CD4-positive, alpha-beta memory T cell (primary cell): ENCODE results near the gene PKN2. TPM values are rescaled to one million over a fixed set of nuclear protein-coding genes. Genes with fewer than 3 reads are reported as not detected.

ENCODE experiments used
- CTCF ChIA-PET: fragments of 350-600 bp; sonication (Branson Sonifier 250); formaldehyde crosslinking; loops from one replicate; lab custom pipeline; 2021; ENCODE audit warnings: inconsistent platforms; ENCODE audit not compliant: partially characterized antibody; lab: Charles Lee
- POLR2A ChIA-PET: fragments of 350-600 bp; sonication (Branson Sonifier 250); formaldehyde crosslinking; loops from one replicate; lab custom pipeline; 2021; ENCODE audit not compliant: partially characterized antibody; lab: Charles Lee
- DNase-seq, 5 donors: peaks; one replicate each; pipeline versions ENCODE4 v3.0.0 to v3.0.0-alpha.2; 2020 to 2022; ENCODE audit warnings: mixed read lengths in 1 of 5
- H3K27ac ChIP-seq: one replicate; pipeline ENCODE4 v1.7.0; 2013; ENCODE audit warnings: low read depth, low read length
- H3K27me3 ChIP-seq: 2 replicates; pipeline ENCODE4 v1.7.0; 2013; ENCODE audit warnings: mild to moderate bottlenecking, low read length, moderate library complexity; ENCODE audit not compliant: insufficient read depth
- H3K36me3 ChIP-seq: 2 replicates; pipeline ENCODE4 v1.7.0; 2013; ENCODE audit warnings: mild to moderate bottlenecking, low read length, moderate library complexity; ENCODE audit not compliant: insufficient read depth
- H3K4me1 ChIP-seq: 2 replicates; pipeline ENCODE4 v1.7.0; 2013; ENCODE audit warnings: mild to moderate bottlenecking, low read length, moderate library complexity; ENCODE audit not compliant: insufficient read depth
- H3K4me3 ChIP-seq, 2 donors: one replicate each; pipeline ENCODE4 v1.7.0; 2013; ENCODE audit warnings: low read length in 2 of 2, mild to moderate bottlenecking in 1 of 2
- H3K9me3 ChIP-seq, 2 donors: one replicate each; pipeline ENCODE4 v1.7.0; 2013; ENCODE audit warnings: low read length in 2 of 2, control low read depth in 1 of 2; ENCODE audit not compliant: control insufficient read depth in 1 of 2
- H3K27ac Mint-ChIP-seq, 7 donors: one replicate each; pipeline ENCODE4 v1.8.0; 2020 to 2021; ENCODE audit warnings: mixed read lengths in 7 of 7, mild to moderate bottlenecking in 6 of 7, inconsistent platforms in 3 of 7, moderate library complexity in 3 of 7
- H3K27me3 Mint-ChIP-seq, 2 donors: one replicate each; pipeline ENCODE4 v1.8.0; 2020 to 2021; ENCODE audit warnings: mixed read lengths in 2 of 2
- H3K36me3 Mint-ChIP-seq, 2 donors: one replicate each; pipeline ENCODE4 v1.8.0; 2020 to 2021; ENCODE audit warnings: mixed read lengths in 2 of 2, inconsistent platforms in 1 of 2, mild to moderate bottlenecking in 1 of 2
- H3K4me1 Mint-ChIP-seq, 4 donors: one replicate each; pipeline ENCODE4 v1.8.0; 2020 to 2021; ENCODE audit warnings: mixed read lengths in 4 of 4, mild to moderate bottlenecking in 1 of 4
- H3K4me3 Mint-ChIP-seq, 8 donors: one replicate each; pipeline ENCODE4 v1.8.0; 2020 to 2021; ENCODE audit warnings: mixed read lengths in 8 of 8, mild to moderate bottlenecking in 7 of 8, moderate library complexity in 6 of 8, inconsistent platforms in 3 of 8
- H3K9me3 Mint-ChIP-seq, 8 donors: one replicate each; pipeline ENCODE4 v1.8.0; 2020 to 2021; ENCODE audit warnings: mixed read lengths in 8 of 8, mild to moderate bottlenecking in 5 of 8, inconsistent platforms in 3 of 8, moderate library complexity in 1 of 8
- intact Hi-C: fragments of 100-400 bp; cut with micrococcal nuclease; formaldehyde crosslinking; loops from one replicate; pipeline ENCODE4 v1.15.1; 2023
- polyA plus RNA-seq, 2 donors: library from polyadenylated mRNA; unstranded; fragments of 300-500 nt; fragmentation: Illumina TruSeq; gene quantifications; one replicate each; pipeline ENCODE4 v1.2.3, GENCODE V29; 2021
- total RNA-seq, 2 experiments: library from RNA; stranded (reverse); gene quantifications; one replicate each; pipeline ENCODE4 v1.2.3, GENCODE V29; 2021

PKN2 gene
- total and polyA plus RNA-seq, 4 experiments from 2014 or later: 6.0 to 42.0 (median 23.3) TPM

GRCh38 chr1:88736633-88737248, 52.7 kb downstream of the PKN2 start:
- Mint-ChIP-seq H3K4me3 (no peak overlapping the region), H3K9me3 (peaks cover 0 to 33% (median 20%) of the 10 kb centered on the region in 8 donors), H3K36me3 (peaks cover 38 to 55% of the 10 kb centered on the region in 2 donors), H3K27ac (peak overlapping the region in 1 of 7 donors; percentile 4), H3K27me3 (no peaks in the 10 kb centered on the region), H3K4me1 (peaks cover 21 to 31% (median 25%) of the 10 kb centered on the region in 4 donors)
- Histone ChIP-seq H3K36me3 (no peaks in the 10 kb centered on the region), H3K4me1 (no peaks in the 10 kb centered on the region), H3K4me3 (no peak overlapping the region), H3K27me3 (no peaks in the 10 kb centered on the region), H3K27ac (no peak overlapping the region), H3K9me3 (peaks cover 5 to 8% of the 10 kb centered on the region in 2 donors)
- DNase-seq: no peak
- intact Hi-C loops: no loop called here
- ChIA-PET POLR2A (interaction anchor here (1.4 to 1.5 kb wide), 2 partner anchors 17 to 52 kb away, joined by 3 to 4 read pairs; partner anchors contain the start of gene PKN2), CTCF (interaction anchor here (1.2 kb wide), 1 partner anchor 65 kb away, joined by 4 read pairs; no protein-coding TSS in a partner anchor)

GRCh38 chr1:88737338-88737927, 53.4 kb downstream of the PKN2 start:
- Mint-ChIP-seq H3K4me3 (peak overlapping the region in 2 of 8 donors; percentile 1 to 18), H3K36me3 (peaks cover 40 to 53% of the 10 kb centered on the region in 2 donors), H3K9me3 (peaks cover 0 to 33% (median 20%) of the 10 kb centered on the region in 8 donors), H3K4me1 (peaks cover 21 to 31% (median 25%) of the 10 kb centered on the region in 4 donors), H3K27ac (peak overlapping the region in 2 of 7 donors; percentile 7 to 51), H3K27me3 (no peaks in the 10 kb centered on the region)
- Histone ChIP-seq H3K4me3 (no peak overlapping the region), H3K4me1 (no peaks in the 10 kb centered on the region), H3K36me3 (no peaks in the 10 kb centered on the region), H3K27me3 (no peaks in the 10 kb centered on the region), H3K27ac (no peak overlapping the region), H3K9me3 (peaks cover 5 to 8% of the 10 kb centered on the region in 2 donors)
- intact Hi-C loops: no loop called here
- no peak for DNase-seq
- POLR2A ChIA-PET: interaction anchor here (1.5 kb wide), 1 partner anchor 16 kb away, joined by 3 read pairs; no protein-coding TSS in a partner anchor
- CTCF ChIA-PET: no interaction called here

GRCh38 chr1:88740784-88741183, 56.7 kb downstream of the PKN2 start:
- Histone ChIP-seq H3K4me3 (no peak overlapping the region), H3K4me1 (no peaks in the 10 kb centered on the region), H3K27me3 (no peaks in the 10 kb centered on the region), H3K27ac (no peak overlapping the region), H3K9me3 (peaks cover 0 to under 1% of the 10 kb centered on the region in 2 donors), H3K36me3 (no peaks in the 10 kb centered on the region)
- no peaks in the 10 kb centered on the region for H3K27me3 Mint-ChIP-seq
- ChIA-PET CTCF (no interaction called here), POLR2A (no interaction called here)
- H3K27ac Mint-ChIP-seq: peak overlapping the region in 1 of 7 donors; percentile 55
- intact Hi-C loops: no loop called here
- no peak overlapping the region for H3K4me3 Mint-ChIP-seq
- DNase-seq: no peak
- peaks cover 36 to 50% of the 10 kb centered on the region in 2 donors for H3K36me3 Mint-ChIP-seq
- H3K4me1 Mint-ChIP-seq: peaks cover 11 to 25% (median 14%) of the 10 kb centered on the region in 4 donors
- peaks cover 0 to 9% (median 4%) of the 10 kb centered on the region in 8 donors for H3K9me3 Mint-ChIP-seq

GRCh38 chr1:88741413-88741812, 57.3 kb downstream of the PKN2 start:
- ChIA-PET POLR2A (no interaction called here), CTCF (no interaction called here)
- peaks cover 33 to 52% of the 10 kb centered on the region in 2 donors for H3K36me3 Mint-ChIP-seq

GRCh38 chr1:88742531-88742930, 58.5 kb downstream of the PKN2 start:
- Mint-ChIP-seq H3K4me3 (no peak overlapping the region), H3K27ac (peak overlapping the region in 1 of 7 donors; percentile 73), H3K36me3 (peaks cover 35 to 56% of the 10 kb centered on the region in 2 donors), H3K4me1 (peaks cover 9 to 17% (median 13%) of the 10 kb centered on the region in 4 donors), H3K9me3 (peaks cover 0 to 3% (median 0%) of the 10 kb centered on the region in 8 donors), H3K27me3 (no peaks in the 10 kb centered on the region)
- DNase-seq: no peak
- H3K9me3 ChIP-seq: no peaks in the 10 kb centered on the region
- intact Hi-C loops: no loop called here
- H3K27me3 ChIP-seq: no peaks in the 10 kb centered on the region
- H3K4me3 ChIP-seq: no peak overlapping the region
- H3K36me3 ChIP-seq: no peaks in the 10 kb centered on the region
- H3K4me1 ChIP-seq: no peaks in the 10 kb centered on the region
- POLR2A ChIA-PET: no interaction called here
- CTCF ChIA-PET: no interaction called here
- H3K27ac ChIP-seq: no peak overlapping the region

More at GRCh38 chr1:88741413-88741812, 57.3 kb downstream of the PKN2 start:
- Mint-ChIP-seq H3K9me3 (peaks cover 0 to 6% (median under 1%) of the 10 kb centered on the region in 8 donors), H3K4me3 (no peak overlapping the region), H3K27me3 (no peaks in the 10 kb centered on the region), H3K4me1 (peaks cover 9 to 22% (median 14%) of the 10 kb centered on the region in 4 donors), H3K27ac (no peak overlapping the region)
- Histone ChIP-seq H3K36me3 (no peaks in the 10 kb centered on the region), H3K4me1 (no peaks in the 10 kb centered on the region), H3K27me3 (no peaks in the 10 kb centered on the region), H3K27ac (no peak overlapping the region), H3K9me3 (no peaks in the 10 kb centered on the region), H3K4me3 (no peak overlapping the region)
- no peak for DNase-seq
- intact Hi-C loops: no loop called here

GRCh38 chr1:88744142-88744541, 60.1 kb downstream of the PKN2 start:
- CTCF ChIA-PET: no interaction called here
- no peak for DNase-seq

GRCh38 chr1:88746916-88747315, 62.8 kb downstream of the PKN2 start:
- H3K27ac ChIP-seq: no peak overlapping the region
- POLR2A ChIA-PET: no interaction called here
- peak overlapping the region in 1 of 7 donors; percentile 82 for H3K27ac Mint-ChIP-seq
- no peaks in the 10 kb centered on the region for H3K27me3 ChIP-seq
- no peaks in the 10 kb centered on the region for H3K4me1 ChIP-seq
- CTCF ChIA-PET: no interaction called here
- no peaks in the 10 kb centered on the region for H3K36me3 ChIP-seq
- H3K4me3 Mint-ChIP-seq: no peak overlapping the region
- no peaks in the 10 kb centered on the region for H3K9me3 ChIP-seq
- peaks cover 0 to 6% (median 1%) of the 10 kb centered on the region in 4 donors for H3K4me1 Mint-ChIP-seq
- no peaks in the 10 kb centered on the region for H3K27me3 Mint-ChIP-seq
- no peak overlapping the region for H3K4me3 ChIP-seq
- DNase-seq: no peak
- H3K36me3 Mint-ChIP-seq: peaks cover 21 to 39% of the 10 kb centered on the region in 2 donors
- H3K9me3 Mint-ChIP-seq: peaks cover 0 to 1% (median 0%) of the 10 kb centered on the region in 8 donors
- intact Hi-C loops: no loop called here

More at GRCh38 chr1:88744142-88744541, 60.1 kb downstream of the PKN2 start:
- Histone ChIP-seq H3K4me3 (no peak overlapping the region), H3K9me3 (no peaks in the 10 kb centered on the region), H3K27me3 (no peaks in the 10 kb centered on the region), H3K27ac (no peak overlapping the region), H3K4me1 (no peaks in the 10 kb centered on the region), H3K36me3 (no peaks in the 10 kb centered on the region)
- H3K36me3 Mint-ChIP-seq: peaks cover 27 to 43% of the 10 kb centered on the region in 2 donors
- H3K9me3 Mint-ChIP-seq: no peaks in the 10 kb centered on the region
- POLR2A ChIA-PET: no interaction called here
- intact Hi-C loops: no loop called here
- peaks cover 0 to 6% (median 2%) of the 10 kb centered on the region in 4 donors for H3K4me1 Mint-ChIP-seq
- H3K4me3 Mint-ChIP-seq: no peak overlapping the region
- H3K27me3 Mint-ChIP-seq: no peaks in the 10 kb centered on the region
- H3K27ac Mint-ChIP-seq: peak overlapping the region in 1 of 7 donors; percentile 60
